Measurements from ENCODE around the gene KBTBD4. TPM values are rescaled to one million over a fixed set of nuclear protein-coding genes. Genes with fewer than 3 reads are reported as not detected.
A peak's percentile ranks its signal among the peaks of the same experiment; 100 is the strongest.

Gene KBTBD4
- total RNA-seq, 6 experiments from 2014 or later: 6.5 to 9.2 (median 7.3) TPM

DNA sequence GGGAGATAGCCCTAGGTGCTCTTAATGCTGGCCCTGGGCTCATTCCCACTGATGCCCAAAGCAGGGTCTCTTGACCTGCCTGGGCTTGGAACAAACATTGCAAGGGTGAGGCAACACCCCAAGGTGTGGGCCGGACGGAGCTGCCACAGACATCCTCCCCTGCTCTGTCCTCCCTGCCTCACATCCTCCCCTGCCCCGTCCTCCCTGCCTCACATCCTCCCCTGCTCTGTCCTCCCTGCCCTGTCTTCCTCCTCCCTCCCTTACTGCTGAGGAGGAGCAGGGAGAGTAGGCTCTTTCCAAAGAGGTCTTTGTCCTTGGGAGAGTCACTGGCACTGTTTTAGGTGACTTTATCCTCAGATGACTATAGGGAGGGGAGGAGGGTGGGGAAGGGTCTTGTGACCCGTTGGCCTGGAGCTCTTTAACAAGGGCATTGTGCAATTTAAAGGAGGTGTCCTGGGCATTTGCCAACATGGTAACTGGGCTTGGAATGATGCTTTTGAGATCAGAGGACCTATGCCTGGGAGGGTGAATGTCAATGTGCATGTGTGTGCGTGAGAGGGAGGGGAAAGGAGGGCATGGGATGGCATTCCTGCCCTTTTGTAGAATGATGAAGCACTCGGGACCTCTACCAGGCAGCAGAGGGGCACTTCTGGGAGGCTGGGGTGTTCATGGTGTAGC is 8.4 kb upstream of the KBTBD4 start:
- no peaks in the 10 kb centered on the region for H3K27me3 ChIP-seq
- H3K4me3 ChIP-seq: no peak overlapping the region
- no peaks in the 10 kb centered on the region for H3K4me1 ChIP-seq
- H3K27ac ChIP-seq: no peak overlapping the region
- peaks cover 0 to 30% (median 2%) of the 10 kb centered on the region in 4 donors for H3K36me3 ChIP-seq
- 40% methylated on average over 4 of the region's 6 CpGs for WGBS (ENCODE audit: insufficient coverage, low coverage, low lambda C conversion rate, missing lambda C conversion rate)
- no peaks in the 10 kb centered on the region for H3K9me3 ChIP-seq
- ATAC-seq: peak; percentile 4 to 37 (median 30)
- DNase-seq: no peak
- intact Hi-C loops (cut with DNase I): no loop called here
- no peak for TF ChIP-seq POLR2A (IDR thresholded peaks at IDR 0.05)
- TF ChIP-seq, protein P1, sequence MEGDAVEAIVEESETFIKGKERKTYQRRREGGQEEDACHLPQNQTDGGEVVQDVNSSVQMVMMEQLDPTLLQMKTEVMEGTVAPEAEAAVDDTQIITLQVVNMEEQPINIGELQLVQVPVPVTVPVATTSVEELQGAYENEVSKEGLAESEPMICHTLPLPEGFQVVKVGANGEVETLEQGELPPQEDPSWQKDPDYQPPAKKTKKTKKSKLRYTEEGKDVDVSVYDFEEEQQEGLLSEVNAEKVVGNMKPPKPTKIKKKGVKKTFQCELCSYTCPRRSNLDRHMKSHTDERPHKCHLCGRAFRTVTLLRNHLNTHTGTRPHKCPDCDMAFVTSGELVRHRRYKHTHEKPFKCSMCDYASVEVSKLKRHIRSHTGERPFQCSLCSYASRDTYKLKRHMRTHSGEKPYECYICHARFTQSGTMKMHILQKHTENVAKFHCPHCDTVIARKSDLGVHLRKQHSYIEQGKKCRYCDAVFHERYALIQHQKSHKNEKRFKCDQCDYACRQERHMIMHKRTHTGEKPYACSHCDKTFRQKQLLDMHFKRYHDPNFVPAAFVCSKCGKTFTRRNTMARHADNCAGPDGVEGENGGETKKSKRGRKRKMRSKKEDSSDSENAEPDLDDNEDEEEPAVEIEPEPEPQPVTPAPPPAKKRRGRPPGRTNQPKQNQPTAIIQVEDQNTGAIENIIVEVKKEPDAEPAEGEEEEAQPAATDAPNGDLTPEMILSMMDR (IDR thresholded peaks at IDR 0.05): no peak

DNA sequence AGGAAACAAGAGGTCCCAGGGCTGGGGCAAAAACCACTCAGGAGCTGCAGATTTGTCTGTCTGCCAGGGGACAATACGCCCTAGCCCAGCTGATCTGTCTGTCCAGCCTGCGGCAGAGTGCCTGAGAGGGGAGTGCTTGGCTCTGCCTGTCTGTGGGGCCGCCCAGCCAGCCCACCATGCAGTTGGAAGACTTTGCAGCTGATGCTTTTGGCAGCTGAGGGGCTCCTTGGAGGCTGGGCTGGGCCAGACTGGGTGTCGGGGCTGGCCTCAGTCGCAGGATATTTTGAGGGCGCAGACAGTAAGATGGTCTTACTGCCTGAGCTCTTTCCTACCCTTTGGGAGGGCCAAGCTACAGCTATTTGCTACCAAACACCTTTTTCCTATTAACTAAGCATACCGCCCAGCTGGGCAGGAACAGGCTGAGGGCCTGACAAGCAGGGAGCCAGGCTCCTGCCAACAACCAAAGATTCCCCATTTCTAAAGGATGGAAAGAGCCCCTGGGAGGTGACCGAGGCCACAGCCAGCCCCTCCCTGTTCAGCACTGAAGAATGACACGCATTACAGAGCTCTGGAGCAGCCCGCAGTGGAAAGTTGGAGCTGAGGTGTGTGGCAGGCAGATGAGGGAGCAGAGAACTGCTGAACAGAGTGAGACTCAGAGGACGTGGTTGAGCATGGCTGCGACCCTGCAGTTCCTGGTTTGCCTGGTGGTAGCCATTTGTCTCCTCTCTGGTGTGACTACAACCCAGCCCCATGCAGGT is 7.5 kb upstream of the KBTBD4 start, which contains the start of gene FAM180B:
FAM180B (plus strand) TSS at position 581 of the 758 bp plus-strand sequence; CDS start at position 672, 91 bp downstream.
- peak in 1 of 4 donors; percentile 5 for ATAC-seq
- WGBS (ENCODE audit: insufficient coverage, low coverage, low lambda C conversion rate, missing lambda C conversion rate): 81% methylated on average over 6 of the region's 12 CpGs
- intact Hi-C loops (cut with DNase I): no loop called here

DNA sequence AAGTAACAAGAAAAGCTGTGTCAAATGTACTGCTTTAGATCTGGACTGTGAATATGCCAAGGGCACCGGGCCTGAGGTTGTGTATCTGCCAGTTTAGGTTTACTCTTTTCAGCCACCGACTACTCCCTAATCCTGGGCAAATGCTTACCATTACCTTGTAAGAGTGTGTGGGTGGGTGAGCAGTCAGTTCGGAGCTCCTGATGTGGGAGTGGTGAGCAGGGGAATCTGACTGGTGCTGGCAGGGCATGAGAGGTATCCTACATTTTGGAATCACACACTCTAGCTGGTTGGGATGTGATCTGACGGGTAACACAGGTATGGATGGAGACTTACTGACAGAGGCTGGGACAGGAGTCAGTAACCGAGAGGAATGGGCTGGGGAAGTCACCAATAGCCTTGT is 5.1 kb upstream of the KBTBD4 start:
- Histone ChIP-seq H3K27ac (no peak overlapping the region), H3K9me3 (no peaks in the 10 kb centered on the region), H3K4me3 (no peak overlapping the region), H3K4me1 (peaks cover 0 to 5% (median 2%) of the 10 kb centered on the region in 4 donors), H3K27me3 (no peaks in the 10 kb centered on the region), H3K36me3 (peaks cover 0 to 50% (median 11%) of the 10 kb centered on the region in 4 donors)
- WGBS (ENCODE audit: insufficient coverage, low coverage, low lambda C conversion rate, missing lambda C conversion rate): 79% methylated on average over 3 of the region's 5 CpGs
- no peak for DNase-seq
- no peak for ATAC-seq
- TF ChIP-seq POLR2A (IDR thresholded peaks at IDR 0.05): no peak
- TF ChIP-seq, protein P1 (IDR thresholded peaks at IDR 0.05): no peak
- intact Hi-C loops (cut with DNase I): no loop called here

More for the DNA sequence above, 7.5 kb upstream of the KBTBD4 start, which contains the start of gene FAM180B:
- no peak for DNase-seq
- no peak for TF ChIP-seq POLR2A (IDR thresholded peaks at IDR 0.05)
- TF ChIP-seq, protein P1 (IDR thresholded peaks at IDR 0.05): no peak
- H3K4me1 ChIP-seq: no peaks in the 10 kb centered on the region
- H3K4me3 ChIP-seq: no peak within 1 kb of the TSS
- H3K27ac ChIP-seq: no peak within 1 kb of the TSS
- H3K9me3 ChIP-seq: no peaks in the 10 kb centered on the region
- peaks cover 0 to 39% (median 7%) of the 10 kb centered on the region in 4 donors for H3K36me3 ChIP-seq
- no peaks in the 10 kb centered on the region for H3K27me3 ChIP-seq

DNA sequence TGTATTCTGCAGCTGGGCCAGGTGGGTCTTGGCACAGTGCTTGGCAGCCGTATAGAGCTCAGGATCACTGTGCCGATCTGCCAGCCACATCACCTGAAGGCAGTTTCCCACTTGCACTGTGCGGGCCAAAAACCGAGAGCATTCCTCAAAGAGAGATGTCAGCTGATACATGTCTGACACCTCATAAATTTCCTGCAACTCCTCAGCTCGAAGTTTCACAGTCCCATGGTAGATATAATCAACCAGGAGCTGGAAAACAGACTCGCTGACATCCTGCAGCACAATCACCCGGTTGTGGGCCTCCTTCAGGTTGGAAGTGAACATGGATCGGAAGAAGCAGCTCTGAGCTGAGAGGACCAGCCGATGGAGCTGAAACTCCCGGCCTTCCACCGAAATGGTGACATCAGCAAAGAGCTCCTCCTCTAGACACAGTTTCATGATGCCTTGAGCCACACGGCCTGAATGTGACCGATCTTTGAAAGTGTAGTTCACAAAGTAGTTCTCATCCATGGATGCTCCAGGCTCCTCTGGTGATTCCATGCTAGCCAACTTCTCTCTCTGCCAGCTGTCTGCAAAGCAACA is 1.2 kb downstream of the KBTBD4 start:
- Histone ChIP-seq H3K27me3 (no peaks in the 10 kb centered on the region), H3K27ac (no peak overlapping the region), H3K36me3 (peaks cover 0 to 43% (median 10%) of the 10 kb centered on the region in 4 donors), H3K4me1 (peaks cover 0 to 28% (median 14%) of the 10 kb centered on the region in 4 donors), H3K4me3 (peak overlapping the region in 1 of 3 donors; percentile 98), H3K9me3 (no peaks in the 10 kb centered on the region)
- 74% methylated on average over 6 of the region's 13 CpGs for WGBS (ENCODE audit: insufficient coverage, low coverage, low lambda C conversion rate, missing lambda C conversion rate)
- intact Hi-C loops (cut with DNase I): no loop called here
- no peak for TF ChIP-seq POLR2A (IDR thresholded peaks at IDR 0.05)
- TF ChIP-seq, protein P1 (IDR thresholded peaks at IDR 0.05): no peak
- ATAC-seq: no peak
- DNase-seq: peak in 1 of 3 donors; percentile 31

Measured in right lobe of liver (tissue), 6 donors.